Cardiac muscle cell (in vitro differentiated cells and primary cell): Measurements from ENCODE around the gene HMCN1. TPM values are rescaled to one million over a fixed set of nuclear protein-coding genes. Genes with fewer than 3 reads are reported as not detected.
"Not testable (repeated sequence)": the region's sequence is repeated elsewhere in the genome, so short reads cannot be mapped to it uniquely, and the experiment has no call there.

Source experiments
- DNase-seq, 2 donors: peaks; one replicate each; pipeline versions ENCODE4 v3.0.0 to v3.0.0-alpha.2; 2010 to 2017; ENCODE audit warnings: low read depth in 1 of 2, low spot score in 1 of 2
- H3K27ac ChIP-seq: fragments of 200-600 bp; sonication (generic); 2 replicates; pipeline ENCODE4 v1.5.1; 2016
- H3K27me3 ChIP-seq: fragments of 200-600 bp; sonication (generic); 2 replicates; pipeline ENCODE4 v1.6.0; 2016; ENCODE audit warnings: control low read depth
- H3K36me3 ChIP-seq: fragments of 200-600 bp; sonication (generic); 2 replicates; pipeline ENCODE4 v1.5.1; 2016; ENCODE audit warnings: control low read depth
- H3K4me1 ChIP-seq: fragments of 200-600 bp; sonication (generic); 2 replicates; pipeline ENCODE4 v1.8.1; 2017; ENCODE audit warnings: low read depth, mild to moderate bottlenecking, mixed run types
- H3K4me3 ChIP-seq: fragments of 200-600 bp; sonication (generic); 2 replicates; pipeline ENCODE4 v1.5.1; 2016; ENCODE audit warnings: mild to moderate bottlenecking
- H3K9me3 ChIP-seq: fragments of 200-600 bp; sonication (generic); 2 replicates; pipeline ENCODE4 v1.5.1; 2017; ENCODE audit warnings: low read depth, mild to moderate bottlenecking, control low read depth
- polyA plus RNA-seq: library from polyadenylated mRNA; unstranded; fragments of >200 nt; fragmentation: Nextera tagmentation; extraction: Ambion mirVana; gene quantifications from 2 replicates; pipeline ENCODE4 v1.2.1, GENCODE V29; 2016
- total RNA-seq: library from RNA; depleted of rRNA; stranded (reverse); fragments of >200 nt; gene quantifications from 2 replicates; pipeline ENCODE4 v1.2.3, GENCODE V29; 2016
- TF ChIP-seq, protein P1 (sequence below): IDR thresholded peaks from 2 replicates; pipeline ENCODE4 v1.5.1; 2012; ENCODE audit warnings: low read depth, mild to moderate bottlenecking, low read length

Gene HMCN1
- total and polyA plus RNA-seq, 2 experiments from 2014 or later = 4.9 to 28.5 TPM

DNA sequence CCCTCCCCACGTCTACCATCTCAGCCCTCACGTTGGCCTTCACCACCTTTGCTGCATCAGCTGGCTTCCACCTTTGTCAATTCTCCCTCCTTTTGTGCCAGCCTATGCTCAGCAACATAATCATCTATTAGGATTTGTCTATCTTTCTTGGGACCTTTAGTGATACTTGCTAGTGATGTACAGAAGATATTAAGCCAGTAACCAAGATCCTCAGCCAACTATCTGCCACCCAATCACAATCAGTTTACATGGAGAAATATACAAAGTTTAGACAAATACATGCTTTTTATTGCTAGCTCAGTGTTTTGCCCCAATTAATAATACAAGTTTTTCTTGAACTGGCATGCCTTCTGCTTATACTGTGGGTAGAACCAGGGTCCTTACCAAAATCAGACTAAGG, 468.6 kb downstream of the HMCN1 start:
- no peaks in the 10 kb centered on the region for H3K27me3 ChIP-seq
- TF ChIP-seq, protein P1, sequence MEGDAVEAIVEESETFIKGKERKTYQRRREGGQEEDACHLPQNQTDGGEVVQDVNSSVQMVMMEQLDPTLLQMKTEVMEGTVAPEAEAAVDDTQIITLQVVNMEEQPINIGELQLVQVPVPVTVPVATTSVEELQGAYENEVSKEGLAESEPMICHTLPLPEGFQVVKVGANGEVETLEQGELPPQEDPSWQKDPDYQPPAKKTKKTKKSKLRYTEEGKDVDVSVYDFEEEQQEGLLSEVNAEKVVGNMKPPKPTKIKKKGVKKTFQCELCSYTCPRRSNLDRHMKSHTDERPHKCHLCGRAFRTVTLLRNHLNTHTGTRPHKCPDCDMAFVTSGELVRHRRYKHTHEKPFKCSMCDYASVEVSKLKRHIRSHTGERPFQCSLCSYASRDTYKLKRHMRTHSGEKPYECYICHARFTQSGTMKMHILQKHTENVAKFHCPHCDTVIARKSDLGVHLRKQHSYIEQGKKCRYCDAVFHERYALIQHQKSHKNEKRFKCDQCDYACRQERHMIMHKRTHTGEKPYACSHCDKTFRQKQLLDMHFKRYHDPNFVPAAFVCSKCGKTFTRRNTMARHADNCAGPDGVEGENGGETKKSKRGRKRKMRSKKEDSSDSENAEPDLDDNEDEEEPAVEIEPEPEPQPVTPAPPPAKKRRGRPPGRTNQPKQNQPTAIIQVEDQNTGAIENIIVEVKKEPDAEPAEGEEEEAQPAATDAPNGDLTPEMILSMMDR = no peak
- no peaks in the 10 kb centered on the region for H3K9me3 ChIP-seq
- no peak for DNase-seq
- no peaks in the 10 kb centered on the region for H3K36me3 ChIP-seq
- H3K27ac ChIP-seq = no peak overlapping the region
- no peaks in the 10 kb centered on the region for H3K4me1 ChIP-seq
- no peak overlapping the region for H3K4me3 ChIP-seq

DNA sequence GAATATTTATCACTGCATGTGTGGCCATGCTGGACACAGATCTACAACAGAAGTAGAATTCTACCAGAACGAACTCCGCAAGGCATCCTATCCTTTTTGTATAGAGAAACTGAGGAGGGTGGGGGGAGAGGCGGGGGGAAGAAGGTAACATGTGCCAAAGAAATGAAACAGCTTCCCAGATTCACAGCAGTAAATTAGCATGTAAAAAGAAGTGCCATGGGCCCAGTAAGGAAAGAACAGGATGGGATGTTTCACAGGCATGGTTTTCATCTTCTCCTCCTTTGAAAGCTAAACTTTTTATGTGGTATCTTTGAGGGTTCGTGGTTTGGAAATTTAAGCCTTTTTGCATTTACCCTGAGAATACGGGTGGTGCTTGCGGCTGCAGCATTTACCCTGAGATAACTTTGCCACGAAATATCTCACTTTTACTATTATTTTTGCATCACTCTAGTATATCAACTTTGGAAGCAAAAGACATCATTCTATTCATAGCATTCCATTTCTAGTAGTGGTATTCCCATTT, 471.9 kb downstream of the HMCN1 start:
- Histone ChIP-seq H3K27ac (no peak overlapping the region), H3K9me3 (no peaks in the 10 kb centered on the region), H3K4me3 (no peak overlapping the region), H3K4me1 (no peaks in the 10 kb centered on the region), H3K36me3 (no peaks in the 10 kb centered on the region), H3K27me3 (no peaks in the 10 kb centered on the region)
- no peak for DNase-seq
- TF ChIP-seq, protein P1 = no peak

DNA sequence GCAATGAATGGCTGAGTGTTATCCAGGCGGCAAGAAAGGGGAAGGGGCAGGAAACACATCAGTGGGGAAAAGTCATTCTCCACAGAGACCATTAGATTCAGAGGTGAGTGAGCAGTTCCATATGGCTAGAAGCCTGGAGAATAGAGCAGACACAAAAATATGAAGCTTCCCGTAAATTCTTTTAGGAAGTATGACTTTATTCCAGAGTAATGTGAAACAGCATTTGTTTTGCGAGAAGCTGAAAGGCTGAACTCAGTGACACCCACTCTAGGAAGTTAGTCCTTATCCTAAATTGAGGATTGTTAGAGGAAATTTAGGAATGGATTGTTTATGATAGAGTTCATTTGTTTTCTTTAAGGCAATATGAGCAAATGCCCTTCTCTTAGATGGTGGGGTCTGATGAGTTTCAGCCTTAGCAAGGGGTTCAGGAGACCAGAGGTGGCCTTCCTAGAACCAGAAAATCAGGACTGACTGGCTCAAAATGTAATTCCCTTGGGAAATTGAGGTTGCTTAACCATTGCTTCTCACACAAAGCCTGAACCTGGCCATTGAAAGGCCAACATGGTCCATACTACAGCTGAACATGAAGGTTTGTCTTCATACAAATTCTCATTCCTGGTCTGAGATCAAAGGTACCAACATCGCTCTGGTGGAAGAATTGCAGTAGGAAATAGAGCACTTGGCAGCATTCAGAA, 473.3 kb downstream of the HMCN1 start:
- TF ChIP-seq, protein P1 = no peak
- DNase-seq = peak in 1 of 2 donors; percentile 18
- H3K27ac ChIP-seq = no peak overlapping the region
- no peaks in the 10 kb centered on the region for H3K36me3 ChIP-seq
- H3K27me3 ChIP-seq = no peaks in the 10 kb centered on the region
- H3K4me3 ChIP-seq = no peak overlapping the region
- H3K4me1 ChIP-seq = no peaks in the 10 kb centered on the region
- no peaks in the 10 kb centered on the region for H3K9me3 ChIP-seq

DNA sequence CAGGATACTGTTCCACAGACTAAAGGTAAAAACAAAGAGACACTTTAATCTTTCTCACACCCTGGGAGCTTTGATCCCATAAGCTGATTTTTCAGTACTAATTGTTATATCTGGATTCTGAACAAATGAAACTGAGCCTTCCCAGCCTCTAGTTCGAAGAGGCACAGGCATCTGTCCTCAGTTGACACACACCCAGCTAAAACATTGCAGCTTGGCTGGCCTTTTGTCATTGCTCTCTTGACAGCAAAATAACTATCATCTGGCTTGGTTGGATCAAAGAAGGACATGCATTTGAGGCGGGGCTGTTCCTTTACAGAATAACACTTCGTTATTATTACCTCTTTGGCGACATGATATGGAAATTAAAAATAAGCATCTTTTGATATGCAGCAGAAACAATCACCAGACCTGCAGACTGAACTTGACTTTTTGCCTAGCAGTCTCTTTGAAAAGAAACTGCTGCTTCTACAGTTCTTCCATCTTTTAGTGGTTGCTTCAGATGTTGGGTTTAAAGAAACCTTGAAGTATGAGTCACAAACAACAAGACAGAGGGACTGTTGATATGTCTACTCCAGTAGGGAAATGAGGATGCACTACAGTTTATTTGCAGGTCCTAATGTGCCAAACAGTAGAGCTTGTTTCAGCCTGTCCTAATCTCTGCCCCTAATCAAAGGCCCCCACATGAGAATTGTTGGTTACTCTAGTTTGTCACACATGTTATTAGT, 474.4 kb downstream of the HMCN1 start:
- TF ChIP-seq, protein P1 = no peak
- peak in 1 of 2 donors; percentile 12 for DNase-seq
- H3K36me3 ChIP-seq = no peaks in the 10 kb centered on the region
- no peaks in the 10 kb centered on the region for H3K27me3 ChIP-seq
- no peak overlapping the region for H3K4me3 ChIP-seq
- no peaks in the 10 kb centered on the region for H3K4me1 ChIP-seq
- no peaks in the 10 kb centered on the region for H3K9me3 ChIP-seq
- H3K27ac ChIP-seq = no peak overlapping the region

DNA sequence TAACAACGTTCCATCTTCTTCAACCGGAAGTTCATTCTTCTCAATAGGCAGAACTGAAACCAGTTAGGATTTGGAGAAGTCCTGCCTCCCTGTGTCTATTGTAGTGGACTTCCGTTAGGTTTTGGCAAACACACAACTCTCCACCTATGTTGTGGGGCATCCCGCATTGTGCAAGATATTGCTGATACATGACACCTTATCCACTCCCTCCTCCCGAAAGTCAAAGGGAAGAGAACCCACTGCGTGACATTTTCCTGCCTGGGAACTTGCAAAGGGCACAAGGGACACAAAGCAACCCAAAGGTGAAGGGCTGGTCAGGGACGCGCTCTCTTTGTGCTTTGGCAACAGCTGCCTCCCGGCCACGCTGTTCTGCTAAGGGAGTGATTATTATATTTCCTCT, 476.1 kb downstream of the HMCN1 start:
- Histone ChIP-seq H3K4me3 (no peak overlapping the region), H3K9me3 (no peaks in the 10 kb centered on the region), H3K36me3 (no peaks in the 10 kb centered on the region), H3K27me3 (no peaks in the 10 kb centered on the region), H3K4me1 (no peaks in the 10 kb centered on the region), H3K27ac (no peak overlapping the region)
- no peak for DNase-seq
- TF ChIP-seq, protein P1 = no peak

DNA sequence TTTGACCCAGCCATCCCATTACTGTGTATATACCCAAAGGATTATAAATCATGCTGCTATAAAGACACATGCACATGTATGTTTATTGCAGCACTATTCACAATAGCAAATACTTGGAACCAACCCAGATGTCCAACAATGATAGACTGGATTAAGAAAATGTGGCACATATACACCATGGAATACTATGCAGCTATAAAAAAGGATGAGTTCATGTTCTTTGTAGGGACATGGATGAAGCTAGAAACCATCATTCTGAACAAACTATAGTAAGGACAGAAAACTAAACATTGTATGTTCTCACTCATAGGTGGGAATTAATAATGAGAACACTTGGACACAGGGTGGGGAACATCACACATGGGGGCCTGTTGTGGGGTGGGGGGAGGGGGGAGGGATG, 477.4 kb downstream of the HMCN1 start:
- H3K4me3 ChIP-seq, H3K9me3 ChIP-seq, H3K36me3 ChIP-seq, H3K27ac ChIP-seq, DNase-seq, H3K4me1 ChIP-seq, H3K27me3 ChIP-seq: not testable (repeated sequence)
